Measurements from ENCODE around the gene ITGA7.

The ITGA7 gene

DNA sequence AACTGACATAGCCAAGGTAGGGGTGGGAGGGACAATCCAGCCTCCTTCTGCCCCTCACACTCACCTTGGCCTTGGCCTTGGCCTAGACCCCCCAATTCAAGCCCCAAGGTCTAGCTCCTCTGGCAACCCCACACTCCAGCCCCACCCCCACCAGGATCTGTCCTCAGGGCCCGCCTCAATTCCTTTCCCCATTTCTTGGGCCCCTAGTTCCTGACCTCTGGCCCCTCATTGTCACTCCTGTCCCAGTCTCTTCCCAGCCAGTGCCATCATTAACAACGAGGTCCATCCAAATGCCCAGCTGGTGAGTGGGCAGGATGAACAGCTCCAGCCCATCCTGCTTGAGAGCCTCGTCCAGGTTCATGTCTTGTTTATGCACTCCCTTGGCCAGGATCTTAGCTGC lies 28.4 kb upstream of the ITGA7 start:
- no peak for DNase-seq (ENCODE audit: low read depth in 2 of 2)

DNA sequence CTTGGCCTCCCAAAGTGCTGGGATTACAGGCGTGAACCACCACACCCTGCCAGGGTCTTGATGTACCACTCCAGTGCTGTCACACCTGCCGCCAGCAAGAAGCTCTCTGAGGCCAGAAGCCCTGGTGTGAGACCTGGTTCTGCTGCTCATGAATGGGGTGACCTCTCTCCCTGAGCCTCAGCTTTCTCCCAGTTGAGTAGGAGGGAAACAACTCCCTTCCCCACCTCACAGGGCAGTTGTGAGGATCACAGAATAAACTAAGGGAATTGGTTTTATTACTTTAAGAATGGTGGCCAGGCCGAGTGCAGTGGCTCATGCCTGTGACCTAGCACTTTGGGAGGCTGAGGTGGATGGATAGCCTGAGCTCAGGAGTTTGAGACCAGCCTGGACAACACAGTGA lies 26.9 kb upstream of the ITGA7 start:
- no peak for DNase-seq (ENCODE audit: low read depth in 2 of 2)

DNA sequence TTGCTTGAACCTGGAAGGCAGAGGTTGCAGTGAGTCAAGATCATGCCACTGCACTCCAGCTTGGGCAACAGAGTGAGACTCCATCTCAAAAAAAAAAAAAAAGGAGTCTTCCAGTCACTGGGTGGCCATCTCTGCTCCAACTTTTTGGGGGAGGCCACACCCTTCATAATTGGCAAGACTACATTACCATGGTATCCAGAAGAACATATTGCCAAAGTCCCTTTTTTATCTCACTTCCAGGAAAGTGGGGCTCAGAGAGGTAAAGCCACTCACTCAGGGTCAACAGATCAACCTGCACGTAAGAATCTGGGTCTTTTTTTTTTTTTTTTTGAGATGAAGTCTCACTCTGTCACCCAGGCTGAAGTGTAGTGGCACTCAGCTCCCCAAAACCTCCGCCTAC lies 26.2 kb upstream of the ITGA7 start:
- DNase-seq (ENCODE audit: low read depth in 2 of 2) = no peak

DNA sequence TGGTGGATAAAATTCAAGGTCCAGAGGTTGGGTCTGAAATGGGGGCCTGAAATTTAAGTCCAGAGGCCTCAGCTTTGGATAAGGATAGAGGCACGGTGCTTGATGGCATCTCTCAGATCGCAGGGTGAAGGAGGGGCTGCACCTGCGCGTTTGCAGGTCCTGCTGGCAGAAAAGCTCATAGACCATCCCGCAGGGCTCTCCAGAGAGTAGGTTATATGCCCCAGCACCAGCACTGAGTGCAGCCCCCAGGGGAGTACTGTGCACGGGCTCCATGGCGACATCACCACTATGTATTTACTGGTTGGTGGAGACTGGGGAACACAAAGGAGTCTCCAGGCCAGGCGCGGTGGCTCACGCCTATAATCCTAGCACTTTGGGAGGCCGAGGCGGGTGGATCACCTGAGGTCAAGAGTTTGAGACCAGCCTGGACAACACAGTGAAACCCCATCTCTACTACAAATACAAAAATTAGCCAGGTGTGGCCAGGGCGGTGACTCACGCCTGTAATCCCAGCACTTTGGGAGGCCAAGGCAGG lies 25.4 kb upstream of the ITGA7 start:
- no peak for DNase-seq (ENCODE audit: low read depth in 2 of 2)

DNA sequence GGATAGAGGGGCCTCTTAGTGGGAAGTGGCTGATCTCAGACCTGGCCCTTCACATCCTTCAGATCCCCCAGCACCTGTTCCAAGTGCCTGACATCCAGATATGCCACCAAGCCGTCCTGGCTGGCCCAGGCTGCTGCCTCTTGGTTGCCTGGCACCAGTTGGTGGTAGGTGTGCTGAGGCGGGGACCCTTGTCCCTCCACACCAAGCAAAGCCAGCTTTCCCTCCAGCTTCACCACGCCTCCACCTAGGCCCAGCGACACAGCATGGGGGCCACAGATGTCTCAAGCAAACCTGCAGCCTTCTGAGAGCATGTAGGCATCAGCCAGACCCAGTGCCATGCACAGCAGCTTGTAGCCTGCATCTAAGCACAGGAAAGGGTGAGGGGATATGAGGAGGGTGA lies 24.6 kb upstream of the ITGA7 start:
- no peak for DNase-seq (ENCODE audit: low read depth in 2 of 2)

DNA sequence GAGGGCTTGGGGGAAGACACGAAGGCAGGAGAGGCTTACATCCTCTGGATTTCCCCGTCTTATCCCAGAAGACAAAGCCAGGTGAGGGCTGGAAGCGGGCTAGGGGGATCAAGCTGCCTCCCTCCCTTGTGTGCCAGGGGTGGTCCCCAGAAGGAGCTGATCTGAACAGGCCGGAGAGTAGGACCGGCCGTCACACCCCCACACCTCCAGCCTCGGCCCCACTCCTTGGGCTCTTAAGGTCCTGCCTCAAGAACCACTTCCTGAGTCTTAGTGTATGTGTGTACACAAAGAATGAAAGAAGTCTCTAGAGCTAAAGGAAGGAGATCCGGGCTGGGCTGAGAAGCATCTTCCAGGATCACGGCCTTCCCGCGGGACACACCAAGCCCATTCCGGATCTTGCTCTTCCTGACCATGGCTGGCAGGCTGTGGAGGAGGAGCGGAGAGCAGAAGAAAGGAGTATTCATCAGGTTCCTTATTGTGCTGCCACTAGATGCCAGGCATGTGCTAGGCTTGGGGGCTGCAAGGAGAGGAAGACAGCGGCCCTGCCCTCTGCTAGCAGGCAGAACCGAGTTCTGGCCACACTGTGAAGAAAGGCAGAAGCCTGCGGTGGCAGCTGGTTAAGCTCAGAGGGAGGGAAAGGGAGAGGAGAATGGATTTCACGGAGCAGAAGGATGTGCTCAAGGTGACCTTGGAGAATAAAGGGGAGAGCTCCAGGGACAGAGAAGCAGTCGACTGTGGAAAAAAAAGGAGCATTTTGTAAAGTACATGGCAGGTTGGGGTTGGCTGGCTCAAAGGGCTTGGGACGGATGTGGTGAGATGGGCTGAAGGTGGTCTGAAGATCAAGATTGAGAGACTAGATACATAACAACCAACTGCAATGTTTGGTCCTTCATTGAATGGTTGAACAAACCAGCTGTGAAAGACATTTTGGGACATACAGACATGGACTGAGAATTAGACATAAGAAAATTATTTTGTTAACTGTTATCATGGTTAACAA lies 22.4 kb upstream of the ITGA7 start:
- no peak for DNase-seq (ENCODE audit: low read depth in 2 of 2)

DNA sequence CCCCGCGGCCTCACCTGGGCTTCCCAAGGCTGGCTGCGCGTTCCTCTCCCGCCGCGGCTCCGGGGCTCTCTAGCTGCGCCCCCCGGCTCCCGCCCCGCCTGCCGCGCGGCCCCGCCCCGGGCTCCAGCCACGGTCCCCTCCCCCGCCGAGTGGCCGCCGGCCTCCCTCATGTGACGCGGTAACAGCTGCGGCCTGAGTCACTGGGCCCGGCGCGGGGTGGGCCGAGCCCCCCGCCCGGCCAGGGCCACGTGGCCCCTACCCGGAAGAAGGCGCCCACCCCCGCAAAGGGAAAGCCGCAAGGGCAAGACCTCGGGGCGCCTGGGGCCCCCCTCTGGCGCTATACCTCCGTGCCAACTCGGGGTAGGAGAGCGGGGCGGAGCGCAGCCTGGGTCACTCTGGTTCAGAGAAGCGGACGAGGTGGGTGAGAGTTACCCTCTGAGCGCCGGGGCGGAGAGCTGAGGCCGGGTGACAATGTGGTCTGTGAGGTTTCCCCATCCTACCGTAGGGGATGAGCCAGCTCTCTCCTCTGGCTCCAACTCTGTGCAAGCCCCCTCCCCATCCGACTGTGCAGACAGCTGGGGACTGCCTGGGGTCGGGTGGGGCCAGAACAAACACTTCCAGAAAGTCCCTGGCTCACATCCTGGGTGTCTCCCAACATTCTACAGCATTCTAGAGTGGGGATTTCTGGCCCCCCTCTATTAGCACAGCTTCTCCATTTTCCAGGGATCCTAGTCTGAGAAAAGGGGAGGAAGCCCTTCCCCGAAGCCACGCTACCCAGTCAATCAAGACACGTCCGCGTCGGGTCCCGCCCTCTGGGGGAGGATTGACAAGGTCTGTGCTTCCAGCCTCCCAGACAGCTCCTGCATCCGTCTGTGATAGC lies 21.5 kb upstream of the ITGA7 start, which contains the start of gene CD63:
Gene CD63 (minus strand): TSS at position 71 of the 880 bp plus-strand sequence. CDS start 668 bp downstream, outside the sequence.
- DNase-seq (ENCODE audit: low read depth in 2 of 2) = peak; percentile 56 to 71

DNA sequence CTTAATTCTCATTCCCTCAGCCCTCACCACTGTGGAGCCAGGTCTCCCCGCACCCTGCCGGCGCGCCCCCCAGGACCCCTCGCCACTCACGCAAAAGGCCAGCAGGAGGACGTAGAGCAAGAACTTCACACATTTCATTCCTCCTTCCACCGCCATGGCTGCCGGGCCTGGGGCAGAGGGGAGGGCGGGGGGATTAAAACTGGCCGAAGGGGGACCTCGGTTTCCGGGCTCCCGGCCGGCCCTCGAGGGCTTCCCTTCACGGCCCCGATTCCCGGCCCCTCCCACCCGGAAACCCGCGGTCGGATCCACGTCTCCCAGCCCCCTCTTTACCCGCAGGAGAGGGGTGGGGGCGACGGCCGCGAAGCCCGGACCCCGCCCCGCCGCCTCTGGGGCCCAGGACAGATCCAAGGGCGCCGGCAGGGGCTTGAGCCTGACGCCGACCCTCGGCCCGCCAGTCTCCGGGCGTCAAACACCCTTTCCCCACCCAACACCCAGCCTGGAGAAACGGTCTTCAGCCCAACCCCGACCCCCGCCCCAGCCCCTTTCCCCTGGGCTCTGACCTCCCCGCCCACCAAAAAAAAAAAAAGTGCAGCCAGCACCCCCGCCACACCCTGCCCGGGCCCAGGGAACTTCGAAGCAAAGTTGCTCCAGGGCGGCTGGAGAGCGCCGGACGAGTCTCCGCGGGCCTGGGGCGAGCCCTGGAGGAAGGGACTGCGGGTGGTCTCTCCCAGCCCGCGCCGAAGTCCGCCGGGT lies 20.7 kb upstream of the ITGA7 start:
- DNase-seq (ENCODE audit: low read depth in 2 of 2) = no peak

DNA sequence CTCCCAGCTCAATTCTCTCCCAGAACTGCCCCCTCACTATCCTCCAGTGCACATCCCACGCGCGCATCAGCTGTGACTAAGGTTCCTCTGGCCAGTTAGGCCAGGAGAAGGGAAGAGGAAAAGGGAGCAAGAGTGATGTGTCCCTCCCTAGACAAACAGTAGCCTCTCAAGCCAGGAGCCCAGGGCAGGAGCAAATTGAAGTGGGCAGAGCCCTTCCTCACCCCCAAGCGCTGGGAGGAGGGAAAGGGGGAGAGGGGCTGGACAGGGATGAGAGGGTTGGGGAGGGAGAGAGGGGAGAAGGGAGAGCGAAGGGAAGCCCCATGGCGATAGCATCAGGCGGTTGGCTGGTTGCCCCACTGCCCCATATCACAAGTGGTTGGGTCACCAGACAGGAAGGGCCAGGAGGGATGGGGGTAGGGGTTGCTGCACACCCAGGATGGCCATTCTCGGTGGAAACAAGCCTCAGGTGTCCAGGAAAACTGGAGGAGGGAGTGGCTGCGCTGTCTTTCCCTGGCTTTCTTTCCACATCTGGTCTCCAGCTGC lies 20.0 kb upstream of the ITGA7 start:
- no peak for DNase-seq (ENCODE audit: low read depth in 2 of 2)

DNA sequence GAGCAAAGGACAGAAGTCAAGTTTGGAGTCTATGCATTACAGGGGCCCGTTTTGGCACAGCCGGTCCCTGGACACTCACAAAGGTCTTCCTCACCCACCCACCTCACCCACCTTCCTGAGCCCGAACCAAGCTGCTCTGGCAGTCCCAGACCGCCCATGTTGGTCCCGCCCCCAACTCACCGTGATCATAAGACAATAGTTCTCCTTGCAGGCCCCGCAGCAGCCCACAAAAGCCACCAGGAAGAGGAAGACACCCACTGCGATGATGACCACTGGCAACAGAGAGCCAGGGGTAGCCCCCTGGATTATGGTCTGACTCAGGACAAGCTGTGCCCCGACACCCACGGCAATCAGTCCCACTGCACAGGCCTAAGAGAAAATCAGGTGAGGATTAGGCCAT lies 19.3 kb upstream of the ITGA7 start:
- DNase-seq (ENCODE audit: low read depth in 2 of 2) = no peak

DNA sequence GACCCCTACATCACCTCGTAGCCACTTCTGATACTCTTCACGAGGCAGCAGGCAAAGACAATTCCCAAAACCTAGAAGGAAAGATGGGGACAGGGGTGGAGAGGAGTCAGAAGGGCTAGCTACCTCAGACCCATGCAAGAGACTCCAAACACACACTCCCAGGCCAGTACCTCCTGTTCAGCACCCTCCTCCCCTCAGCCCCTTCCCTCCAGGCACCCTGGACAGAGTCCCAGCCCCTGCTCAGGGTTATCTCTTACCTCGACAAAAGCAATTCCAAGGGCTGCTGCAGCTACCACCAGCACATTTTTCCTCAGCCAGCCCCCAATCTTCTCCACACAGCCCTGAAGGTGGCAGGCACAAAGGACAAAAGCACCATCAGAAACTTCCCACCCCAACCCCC lies 17.9 kb upstream of the ITGA7 start:
- DNase-seq (ENCODE audit: low read depth in 2 of 2) = no peak

DNA sequence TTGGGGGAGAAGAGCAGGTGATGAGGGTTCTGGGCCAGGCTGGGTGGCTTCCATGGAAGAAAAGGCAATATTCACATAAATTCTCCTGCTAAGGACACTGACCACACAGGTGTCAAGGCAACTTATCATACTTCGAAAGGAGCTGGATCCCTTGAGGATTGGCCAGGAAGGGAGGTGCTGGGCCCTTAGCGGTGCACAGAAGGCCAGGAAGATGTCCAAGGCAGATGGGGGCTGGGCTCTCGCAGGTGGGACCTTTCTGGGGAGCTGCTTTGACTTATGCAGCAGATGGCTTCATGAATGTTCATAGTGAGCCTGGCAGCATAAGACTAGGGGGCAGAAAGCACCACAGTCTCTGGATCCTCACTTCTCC lies 17.2 kb upstream of the ITGA7 start:
- no peak for DNase-seq (ENCODE audit: low read depth in 2 of 2)

DNA sequence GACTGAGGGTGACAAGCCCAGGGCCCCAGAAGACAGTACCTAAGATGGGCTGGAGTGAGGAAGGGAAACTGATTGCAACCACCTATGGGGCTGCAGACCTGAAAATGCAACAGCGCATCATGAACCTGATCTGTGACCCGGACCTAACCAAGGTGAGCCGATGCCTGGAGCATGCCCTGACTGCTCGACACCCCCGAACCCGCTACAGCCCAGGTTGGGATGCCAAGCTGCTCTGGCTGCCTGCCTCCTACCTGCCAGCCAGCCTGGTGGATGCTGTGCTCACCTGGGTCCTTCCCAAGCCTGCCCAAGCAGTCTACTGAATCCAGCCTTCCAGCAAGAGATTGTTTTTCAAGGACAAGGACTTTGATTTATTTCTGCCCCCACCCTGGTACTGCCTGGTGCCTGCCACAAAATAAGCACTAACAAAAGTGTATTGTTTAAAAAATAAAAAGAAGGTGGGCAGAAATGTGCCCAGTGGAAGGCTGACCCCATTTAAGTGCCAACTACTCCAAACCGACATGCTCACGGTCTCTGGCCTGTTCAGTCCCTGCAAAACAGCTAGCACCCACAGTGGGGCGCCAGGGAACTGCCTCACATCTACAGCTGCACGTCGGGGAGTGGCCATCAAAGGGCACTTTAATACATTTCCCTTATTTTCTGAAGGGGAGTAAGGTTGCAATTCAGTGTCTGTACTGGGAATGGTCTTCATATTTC lies 16.7 kb upstream of the ITGA7 start:
- DNase-seq (ENCODE audit: low read depth in 2 of 2) = peak in 1 of 2 donors; percentile 52

DNA sequence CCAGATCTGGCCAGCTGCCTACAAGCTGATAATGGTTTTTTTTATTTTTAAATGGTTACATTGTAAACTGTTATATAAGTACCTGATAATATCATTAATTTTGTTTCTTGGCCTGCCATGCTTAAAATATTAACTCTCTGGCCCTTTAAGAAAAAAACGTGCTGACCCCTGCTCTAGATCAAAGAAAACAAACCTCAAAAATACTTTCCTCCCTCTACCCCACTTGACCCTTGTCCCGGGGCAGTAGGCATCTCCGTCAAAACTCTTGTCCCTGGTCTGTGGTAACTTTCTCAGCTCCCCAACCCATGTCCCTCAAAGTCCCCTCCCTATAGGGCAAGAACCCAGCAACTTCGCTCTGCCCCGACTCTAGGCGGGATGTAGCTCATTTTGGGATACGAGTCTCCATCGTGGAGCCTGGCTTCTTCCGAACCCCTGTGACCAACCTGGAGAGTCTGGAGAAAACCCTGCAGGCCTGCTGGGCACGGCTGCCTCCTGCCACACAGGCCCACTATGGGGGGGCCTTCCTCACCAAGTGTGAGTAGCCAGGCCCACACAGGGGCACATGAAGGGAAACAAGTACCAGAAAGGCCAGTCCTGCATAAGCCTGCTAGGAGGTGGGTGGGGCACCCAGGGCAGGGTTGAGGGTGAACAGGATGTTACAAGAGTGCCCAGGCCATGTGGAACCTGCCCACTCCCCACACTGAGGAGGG lies 16.0 kb upstream of the ITGA7 start:
- no peak for DNase-seq (ENCODE audit: low read depth in 2 of 2)

DNA sequence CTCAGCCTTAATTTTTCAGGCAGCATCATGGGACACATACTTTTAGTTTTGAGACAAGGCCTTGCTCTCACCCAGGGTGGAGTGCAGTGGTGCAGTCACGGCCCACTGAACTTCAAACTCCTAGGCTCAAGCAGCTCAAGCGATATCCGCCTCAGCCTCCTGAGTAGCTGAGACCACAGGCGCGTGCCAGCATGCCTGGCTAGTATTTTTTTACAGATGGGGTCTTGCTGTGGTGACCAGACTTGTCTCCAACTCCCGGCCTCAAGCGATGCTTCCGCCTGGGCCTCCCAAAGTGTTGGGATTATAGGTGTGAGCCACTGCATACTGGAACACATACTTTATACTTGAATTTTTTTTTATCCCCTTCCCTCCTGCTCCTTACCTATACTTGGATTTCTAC lies 15.2 kb upstream of the ITGA7 start:
- DNase-seq (ENCODE audit: low read depth in 2 of 2) = no peak

DNA sequence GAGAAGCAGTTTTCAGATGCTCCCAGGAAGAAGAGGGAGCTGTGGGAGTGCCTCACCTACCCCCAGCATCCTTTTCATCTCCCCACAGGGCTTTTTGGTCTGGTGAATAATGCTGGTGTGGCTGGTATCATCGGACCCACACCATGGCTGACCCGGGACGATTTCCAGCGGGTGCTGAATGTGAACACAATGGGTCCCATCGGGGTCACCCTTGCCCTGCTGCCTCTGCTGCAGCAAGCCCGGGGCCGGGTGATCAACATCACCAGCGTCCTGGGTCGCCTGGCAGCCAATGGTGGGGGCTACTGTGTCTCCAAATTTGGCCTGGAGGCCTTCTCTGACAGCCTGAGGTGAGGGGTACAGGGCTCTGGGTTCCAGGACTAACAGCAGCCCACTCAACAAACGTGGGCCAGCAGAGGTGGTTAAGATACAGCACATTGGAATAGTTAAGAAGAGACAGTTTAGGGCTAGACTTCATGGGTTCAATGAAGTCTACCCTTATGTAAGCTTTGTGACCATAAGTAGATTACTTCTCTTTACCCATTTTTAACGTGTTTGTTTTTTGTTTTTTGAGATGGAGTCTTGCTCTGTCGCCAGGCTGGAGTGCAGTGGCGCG lies 14.0 kb upstream of the ITGA7 start:
- no peak for DNase-seq (ENCODE audit: low read depth in 2 of 2)

DNA sequence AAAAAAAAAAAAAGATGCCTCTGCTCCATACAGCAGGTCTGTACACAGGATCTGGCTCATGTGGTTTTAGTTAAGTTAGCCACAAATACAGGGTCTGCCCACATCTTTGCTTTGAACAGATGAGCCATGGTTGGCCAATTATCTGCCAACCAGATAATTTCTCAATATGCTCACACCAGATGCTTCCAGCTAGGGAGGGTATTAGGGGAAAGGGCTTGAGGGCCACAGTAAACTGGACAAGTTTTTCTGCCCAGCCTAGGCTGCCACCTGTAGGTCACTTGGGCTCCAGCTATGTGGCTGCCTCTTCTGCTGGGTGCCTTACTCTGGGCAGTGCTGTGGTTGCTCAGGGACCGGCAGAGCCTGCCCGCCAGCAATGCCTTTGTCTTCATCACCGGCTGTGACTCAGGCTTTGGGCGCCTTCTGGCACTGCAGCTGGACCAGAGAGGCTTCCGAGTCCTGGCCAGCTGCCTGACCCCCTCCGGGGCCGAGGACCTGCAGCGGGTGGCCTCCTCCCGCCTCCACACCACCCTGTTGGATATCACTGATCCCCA lies 13.3 kb upstream of the ITGA7 start:
- DNase-seq (ENCODE audit: low read depth in 2 of 2) = no peak

DNA sequence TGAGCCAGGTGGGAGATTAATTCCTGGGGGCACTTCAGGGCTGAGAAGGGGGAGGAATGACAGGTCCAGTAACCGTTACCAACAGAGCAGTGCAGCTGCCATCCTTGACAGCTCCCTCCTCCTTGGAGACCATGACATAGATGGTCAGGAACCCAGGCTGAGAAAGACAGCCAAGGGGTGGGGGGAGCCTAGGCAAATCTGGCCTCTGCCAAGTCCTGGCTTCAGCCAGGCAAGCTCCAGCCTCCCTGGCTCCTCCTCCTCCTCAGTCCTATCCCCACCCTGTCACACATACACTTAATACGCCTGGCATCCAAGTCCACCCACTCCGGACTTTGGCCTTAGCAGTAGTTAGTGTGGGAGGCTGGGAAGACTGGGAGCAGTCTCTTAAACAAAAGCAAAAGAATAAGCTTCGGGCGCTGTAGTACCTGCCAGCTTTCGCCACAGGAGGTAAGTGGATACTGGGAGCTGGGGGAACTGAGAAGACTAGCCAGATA lies 12.4 kb upstream of the ITGA7 start, which contains the start of gene RDH5:
Gene RDH5 (plus strand): TSS at position 323 of the 494 bp plus-strand sequence. CDS start 792 bp downstream, outside the sequence.
- no peak for DNase-seq (ENCODE audit: low read depth in 2 of 2)

DNA sequence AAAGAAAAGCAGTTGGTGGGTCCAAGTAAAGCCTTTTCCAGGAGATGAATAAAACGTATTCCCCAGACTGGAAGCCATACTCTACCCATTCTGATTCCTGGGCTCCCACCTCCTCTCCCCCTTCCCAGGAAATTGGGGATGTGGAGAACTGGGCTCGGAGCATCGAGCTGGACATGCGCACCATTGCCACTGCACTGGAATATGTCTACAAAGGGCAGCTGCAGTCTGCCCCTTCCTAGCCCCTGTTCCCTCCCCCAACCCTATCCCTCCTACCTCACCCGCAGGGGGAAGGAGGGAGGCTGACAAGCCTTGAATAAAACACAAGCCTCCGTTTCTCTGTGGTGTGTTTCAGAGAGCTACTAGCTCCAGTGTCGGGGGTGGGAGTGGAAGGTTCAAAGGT lies 11.7 kb upstream of the ITGA7 start:
- no peak for DNase-seq (ENCODE audit: low read depth in 2 of 2)
